Muscle layer of duodenum (tissue), 2 donors: ENCODE results near the gene SELL.
A peak's percentile ranks its signal among the peaks of the same experiment; 100 is the strongest.

ENCODE experiments used
- H3K27ac ChIP-seq: one replicate; pipeline ENCODE4 v1.7.0; 2013; ENCODE audit warnings: mild to moderate bottlenecking, low read length
- H3K27me3 ChIP-seq: one replicate; pipeline ENCODE4 v1.7.0; 2013; ENCODE audit warnings: low read depth, mild to moderate bottlenecking, control low read depth, low read length
- H3K36me3 ChIP-seq, 2 donors: one replicate each; pipeline ENCODE4 v1.7.0; 2013; ENCODE audit warnings: low read length in 2 of 2, control low read depth in 1 of 2, mild to moderate bottlenecking in 1 of 2; ENCODE audit not compliant: insufficient read depth in 2 of 2, control insufficient read depth in 1 of 2
- H3K4me1 ChIP-seq, 2 donors: one replicate each; pipeline ENCODE4 v1.7.0; 2013; ENCODE audit warnings: low read length in 2 of 2, mild to moderate bottlenecking in 2 of 2, control low read depth in 1 of 2, moderate library complexity in 1 of 2; ENCODE audit not compliant: insufficient read depth in 2 of 2, control insufficient read depth in 1 of 2
- H3K4me3 ChIP-seq, 2 donors: one replicate each; pipeline ENCODE4 v1.7.0; 2013; ENCODE audit warnings: low read length in 2 of 2, low read depth in 1 of 2, mild to moderate bottlenecking in 1 of 2
- H3K9me3 ChIP-seq, 2 donors: one replicate each; pipeline ENCODE4 v1.7.0; 2013; ENCODE audit warnings: low read length in 2 of 2, control low read depth in 1 of 2, mild to moderate bottlenecking in 1 of 2; ENCODE audit not compliant: control insufficient read depth in 1 of 2
- donor health status: healthy.

Gene SELL

GRCh38 chr1:169711469-169712308, at the start of gene SELL:
Gene SELL (minus strand): TSS chr1:169711620. CDS start chr1:169711498, 122 bp downstream.
- H3K4me3 ChIP-seq = peak within 1 kb of the TSS; percentile 13 to 35
- no peaks in the 10 kb centered on the region for H3K4me1 ChIP-seq
- no peaks in the 10 kb centered on the region for H3K27me3 ChIP-seq
- no peak within 1 kb of the TSS for H3K27ac ChIP-seq
- peaks cover 0 to 6% of the 10 kb centered on the region in 2 donors for H3K9me3 ChIP-seq
- H3K36me3 ChIP-seq = no peaks in the 10 kb centered on the region

GRCh38 chr1:169759038-169759437, 47.6 kb upstream of the SELL start:
- no peaks in the 10 kb centered on the region for H3K9me3 ChIP-seq
- no peaks in the 10 kb centered on the region for H3K36me3 ChIP-seq
- no peak overlapping the region for H3K27ac ChIP-seq
- no peak overlapping the region for H3K4me3 ChIP-seq
- H3K27me3 ChIP-seq = no peaks in the 10 kb centered on the region
- no peaks in the 10 kb centered on the region for H3K4me1 ChIP-seq

- Histone ChIP-seq H3K4me3 (no peak overlapping the region), H3K27ac (no peak overlapping the region), H3K9me3 (no peaks in the 10 kb centered on the region), H3K4me1 (no peaks in the 10 kb centered on the region), H3K36me3 (no peaks in the 10 kb centered on the region), H3K27me3 (no peaks in the 10 kb centered on the region)
Observed at GRCh38 chr1:169753549-169753948, 42.1 kb upstream of the SELL start.

- Histone ChIP-seq H3K27me3 (no peaks in the 10 kb centered on the region), H3K27ac (no peak overlapping the region), H3K9me3 (no peaks in the 10 kb centered on the region), H3K4me3 (no peak overlapping the region), H3K4me1 (no peaks in the 10 kb centered on the region), H3K36me3 (no peaks in the 10 kb centered on the region)
Observed at GRCh38 chr1:169750041-169750440, 38.6 kb upstream of the SELL start.

- H3K27ac ChIP-seq = no peak overlapping the region
- no peaks in the 10 kb centered on the region for H3K36me3 ChIP-seq
- H3K27me3 ChIP-seq = no peaks in the 10 kb centered on the region
- H3K4me3 ChIP-seq = no peak overlapping the region
- no peaks in the 10 kb centered on the region for H3K9me3 ChIP-seq
- no peaks in the 10 kb centered on the region for H3K4me1 ChIP-seq
Observed at GRCh38 chr1:169746550-169746949, 35.1 kb upstream of the SELL start.

GRCh38 chr1:169745015-169745861, 33.8 kb upstream of the SELL start:
- Histone ChIP-seq H3K4me1 (no peaks in the 10 kb centered on the region), H3K36me3 (no peaks in the 10 kb centered on the region), H3K4me3 (no peak overlapping the region), H3K27me3 (no peaks in the 10 kb centered on the region), H3K9me3 (no peaks in the 10 kb centered on the region), H3K27ac (no peak overlapping the region)

GRCh38 chr1:169741666-169742394, 30.4 kb upstream of the SELL start:
- Histone ChIP-seq H3K9me3 (no peaks in the 10 kb centered on the region), H3K27ac (no peak overlapping the region), H3K4me1 (no peaks in the 10 kb centered on the region), H3K27me3 (peaks cover 3% of the 10 kb centered on the region), H3K36me3 (no peaks in the 10 kb centered on the region), H3K4me3 (no peak overlapping the region)

- peaks cover 3% of the 10 kb centered on the region for H3K27me3 ChIP-seq
- no peaks in the 10 kb centered on the region for H3K36me3 ChIP-seq
- no peaks in the 10 kb centered on the region for H3K4me1 ChIP-seq
- H3K4me3 ChIP-seq = no peak overlapping the region
- H3K27ac ChIP-seq = no peak overlapping the region
- H3K9me3 ChIP-seq = no peaks in the 10 kb centered on the region
Observed at GRCh38 chr1:169739980-169740379, 28.6 kb upstream of the SELL start.

- peaks cover 3% of the 10 kb centered on the region for H3K27me3 ChIP-seq
- H3K27ac ChIP-seq = no peak within 1 kb of the TSS
- no peak within 1 kb of the TSS for H3K4me3 ChIP-seq
- H3K9me3 ChIP-seq = no peaks in the 10 kb centered on the region
- H3K36me3 ChIP-seq = no peaks in the 10 kb centered on the region
- no peaks in the 10 kb centered on the region for H3K4me1 ChIP-seq
Observed at GRCh38 chr1:169733924-169734323, 22.5 kb upstream of the SELL start, which contains the start of gene SELE. Gene SELE (minus strand): TSS chr1:169734079. CDS start chr1:169733612, 467 bp downstream.

- no peaks in the 10 kb centered on the region for H3K27me3 ChIP-seq
- H3K4me3 ChIP-seq = no peak overlapping the region
- no peaks in the 10 kb centered on the region for H3K9me3 ChIP-seq
- no peaks in the 10 kb centered on the region for H3K4me1 ChIP-seq
- no peak overlapping the region for H3K27ac ChIP-seq
- no peaks in the 10 kb centered on the region for H3K36me3 ChIP-seq
Observed at GRCh38 chr1:169731446-169731845, 20.0 kb upstream of the SELL start.

- Histone ChIP-seq H3K27me3 (no peaks in the 10 kb centered on the region), H3K4me3 (no peak overlapping the region), H3K36me3 (no peaks in the 10 kb centered on the region), H3K9me3 (no peaks in the 10 kb centered on the region), H3K4me1 (no peaks in the 10 kb centered on the region), H3K27ac (no peak overlapping the region)
Observed at GRCh38 chr1:169729991-169730390, 18.6 kb upstream of the SELL start.
